NCI-H1092 (cell line): ENCODE measurements around the gene TPM3.
A peak's percentile ranks its signal among the peaks of the same experiment; 100 is the strongest.
"Not testable (repeated sequence)": the region's sequence is repeated elsewhere in the genome, so short reads cannot be mapped to it uniquely, and the experiment has no call there.

ENCODE experiments used
- DNase-seq: peaks from one replicate; lab custom pipeline; 2025; lab: John Stamatoyannopoulos, UW

TPM3 gene

DNA sequence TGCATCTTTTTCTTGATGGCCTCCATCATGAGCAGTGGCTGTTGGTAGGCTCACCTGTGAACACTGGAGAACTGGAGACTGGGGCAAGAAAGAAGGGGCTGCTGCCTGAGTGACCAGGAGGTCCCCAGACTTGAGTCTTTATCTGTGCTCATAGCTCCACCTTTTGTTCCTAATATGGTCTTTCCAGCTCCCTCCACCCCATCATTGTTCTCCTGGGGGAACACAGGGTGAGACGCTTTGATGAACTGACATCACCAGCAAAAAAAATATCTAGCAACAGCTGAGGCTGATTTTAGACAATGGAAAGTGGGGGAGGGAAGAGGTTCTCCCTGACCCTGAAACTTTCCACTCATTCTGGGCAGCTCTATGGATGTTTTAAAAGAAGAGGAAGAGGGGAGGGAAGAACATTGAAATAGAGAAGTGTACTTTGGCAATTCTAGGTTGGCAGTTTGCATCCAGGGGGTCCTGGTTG, at the start of gene TPM3:
Gene TPM3 (minus strand): TSS at position 111 of the 472 bp plus-strand sequence. CDS start 82 bp downstream, at position 29.
- no peak for DNase-seq

DNA sequence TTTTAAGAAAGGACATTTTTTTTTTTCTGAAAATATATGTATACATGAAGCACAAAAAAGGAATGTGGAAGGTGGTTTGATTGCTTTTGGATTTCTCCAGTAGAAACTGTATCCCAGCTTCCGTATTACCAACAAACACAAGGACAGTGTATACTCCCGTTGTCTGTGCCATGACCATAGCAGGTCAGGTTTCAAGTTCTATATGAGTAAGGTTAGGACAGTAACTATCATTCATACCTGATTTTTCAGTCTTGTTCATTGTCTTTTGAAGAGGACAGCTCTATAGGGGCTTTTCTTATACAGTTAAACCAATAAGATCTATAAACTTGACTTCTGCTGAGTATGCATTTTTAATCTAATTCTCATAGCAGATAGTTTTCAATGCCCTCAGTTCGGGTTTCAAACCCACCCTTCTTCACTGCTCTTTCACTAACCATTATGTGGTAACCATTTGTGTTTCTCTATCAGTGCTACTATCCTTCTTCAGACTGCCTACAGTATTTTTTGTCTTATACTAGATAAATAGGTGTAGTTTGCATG, 48.5 kb upstream of the TPM3 start:
- DNase-seq: no peak

DNA sequence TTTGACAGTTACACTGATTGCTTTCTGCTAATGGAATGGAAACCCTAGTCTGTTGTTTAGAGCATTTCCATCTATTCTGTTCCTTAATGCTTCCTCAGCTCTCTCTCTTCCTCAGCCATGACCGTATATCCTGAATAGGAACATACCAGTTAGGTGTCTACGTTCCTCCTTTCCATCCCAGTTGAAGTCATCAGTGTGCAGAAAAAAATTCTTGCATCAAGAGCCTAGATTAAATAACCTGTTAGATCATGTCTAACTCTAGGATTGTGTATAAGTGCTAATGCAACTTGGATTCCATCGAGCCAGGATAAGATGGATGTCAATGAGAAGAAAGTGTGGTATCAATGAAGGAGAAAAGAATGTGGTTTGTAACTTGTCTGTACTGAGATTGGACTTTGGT, 47.6 kb upstream of the TPM3 start:
- DNase-seq: no peak

DNA sequence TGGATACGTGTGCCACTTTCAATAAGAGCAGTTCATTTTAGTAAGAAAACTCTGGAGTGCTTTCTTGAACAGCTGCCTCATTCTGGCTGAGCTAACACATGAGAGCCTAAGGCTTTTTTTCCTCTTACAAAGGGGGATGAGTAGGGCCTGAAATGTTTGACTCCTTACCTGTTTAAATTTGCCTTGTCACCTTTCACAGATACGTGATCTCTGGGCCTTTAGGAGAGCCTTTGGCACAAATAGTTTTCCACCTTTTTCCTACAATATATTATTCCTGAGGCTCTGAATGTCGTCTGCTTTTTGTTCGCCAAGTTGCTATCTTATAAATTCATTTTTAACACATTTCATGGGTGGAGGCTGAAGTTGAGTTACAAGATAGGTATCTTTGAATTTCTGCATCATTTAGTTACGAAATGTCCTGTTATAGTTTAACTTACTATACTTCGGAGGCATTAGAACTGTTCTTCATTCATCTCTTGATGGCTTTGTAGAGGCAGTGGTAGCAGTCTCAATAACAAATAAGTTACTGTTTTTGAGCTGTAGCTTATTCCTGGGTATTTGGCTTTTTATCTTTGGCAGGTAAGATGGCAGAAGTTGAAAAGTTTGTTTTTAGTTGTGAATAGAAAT, 46.1 kb upstream of the TPM3 start:
- no peak for DNase-seq

DNA sequence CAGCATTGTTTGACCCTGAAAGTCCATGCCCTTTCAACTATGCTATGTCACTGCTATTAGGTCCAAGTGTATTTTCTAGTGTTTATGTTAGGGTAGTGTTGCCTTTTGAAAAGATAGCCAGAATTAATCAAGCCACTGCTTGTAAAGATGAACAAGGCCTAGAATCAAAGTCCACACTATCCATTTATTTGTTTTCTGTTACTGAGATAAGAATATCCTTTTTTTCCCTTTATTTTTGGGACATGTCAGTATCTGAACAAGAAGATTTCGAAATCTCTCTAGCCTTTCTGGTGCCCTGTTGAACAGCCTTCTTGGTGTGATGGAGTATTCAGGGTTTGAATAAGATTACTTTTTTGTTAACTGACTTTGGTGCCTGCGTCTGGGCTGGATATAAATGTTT, 45.5 kb upstream of the TPM3 start:
- no peak for DNase-seq

DNA sequence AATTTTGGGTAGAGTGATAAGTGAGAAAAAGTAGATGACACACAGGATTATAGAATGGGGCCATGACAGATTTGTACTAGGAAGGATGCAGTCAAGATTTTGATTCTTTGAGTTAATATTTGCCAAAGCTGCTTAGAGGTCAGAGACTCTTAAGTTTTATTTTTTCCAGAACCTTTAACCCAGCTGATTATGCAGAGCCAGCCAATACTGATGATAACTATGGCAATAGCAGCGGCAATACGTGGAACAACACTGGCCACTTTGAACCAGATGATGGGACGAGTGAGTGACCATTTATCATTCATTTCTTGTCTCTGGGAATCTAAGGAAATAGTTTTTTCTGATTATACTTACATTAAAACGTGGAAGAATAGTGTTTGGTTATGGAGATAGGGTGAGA, 45.0 kb upstream of the TPM3 start:
- DNase-seq: no peak

DNA sequence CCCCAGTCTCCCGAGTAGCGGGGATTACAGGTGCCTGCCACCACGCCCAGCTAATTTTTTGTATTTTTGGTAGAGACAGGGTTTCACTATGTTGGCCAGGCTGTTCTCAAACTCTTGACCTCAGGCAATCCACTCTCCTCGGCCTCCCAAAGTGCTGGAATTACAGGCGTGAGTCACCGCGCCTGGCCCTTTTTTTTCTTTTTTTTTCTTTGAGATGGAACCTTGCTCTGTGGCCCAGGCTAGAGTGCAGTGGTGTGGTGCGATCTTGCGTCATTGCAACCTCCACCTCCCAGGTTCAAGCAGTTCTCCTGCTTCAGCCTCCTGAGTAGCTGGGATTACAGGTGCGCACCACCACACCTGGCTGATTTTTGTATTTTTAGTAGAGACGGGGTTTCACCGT, 41.2 kb upstream of the TPM3 start:
- not testable (repeated sequence) for DNase-seq

DNA sequence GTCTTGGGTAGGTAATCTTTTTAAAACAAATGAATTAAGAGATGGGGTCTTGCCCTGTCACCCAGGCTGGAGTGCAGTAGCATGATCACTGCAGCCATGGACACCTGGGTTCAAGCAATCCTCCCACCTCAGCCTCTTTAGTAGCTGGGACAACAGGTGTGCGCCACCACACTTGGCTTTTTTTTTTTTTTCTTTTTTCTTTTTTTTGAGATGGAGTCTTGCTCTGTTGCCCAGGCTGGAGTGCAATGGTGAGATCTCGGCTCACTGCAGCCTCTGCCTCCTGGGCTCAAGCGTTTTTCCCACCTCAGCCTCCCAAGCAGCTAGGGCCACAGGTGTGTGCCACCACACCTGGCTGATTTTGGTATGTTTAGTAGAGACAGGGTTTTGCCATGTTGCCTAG, 39.2 kb upstream of the TPM3 start:
- DNase-seq: not testable (repeated sequence)

DNA sequence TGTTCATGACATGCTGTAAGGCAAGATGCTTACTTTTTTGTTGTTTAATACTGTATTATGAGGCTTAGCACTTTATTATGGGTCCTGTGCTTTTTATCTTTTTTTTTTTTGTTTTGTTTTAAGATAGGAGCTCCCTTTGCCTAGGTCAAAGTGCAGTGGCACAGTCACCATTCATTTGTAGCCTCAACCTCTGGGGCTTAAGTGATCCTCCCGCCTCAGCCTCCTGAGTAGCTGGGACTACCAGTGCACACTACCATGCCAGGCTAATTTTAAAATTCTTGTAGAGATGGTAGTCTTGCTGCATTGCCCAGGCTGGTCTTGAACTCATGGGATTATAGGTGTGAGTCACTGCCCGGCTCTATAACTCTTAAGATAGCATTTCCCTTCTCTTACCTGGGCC, 33.5 kb upstream of the TPM3 start:
- DNase-seq: no peak

DNA sequence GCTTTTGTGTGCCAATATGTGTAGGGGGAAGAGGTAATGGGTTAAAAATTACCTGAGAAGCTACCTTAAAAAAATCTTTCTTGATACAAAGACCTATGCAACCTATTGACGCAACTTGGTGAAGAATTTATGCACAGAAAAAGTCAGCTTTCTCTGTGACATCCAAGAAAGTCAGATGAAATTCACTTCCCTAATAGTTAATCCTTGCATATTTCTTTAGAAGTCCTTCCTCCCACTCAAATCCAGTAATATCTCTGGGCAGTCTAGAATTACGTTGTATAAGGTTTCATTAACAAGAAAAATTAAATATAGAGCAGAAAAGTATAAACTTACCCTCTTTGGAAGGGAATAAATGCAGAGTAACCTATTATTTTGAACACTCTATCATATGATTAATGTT, 31.7 kb upstream of the TPM3 start:
- DNase-seq: no peak

DNA sequence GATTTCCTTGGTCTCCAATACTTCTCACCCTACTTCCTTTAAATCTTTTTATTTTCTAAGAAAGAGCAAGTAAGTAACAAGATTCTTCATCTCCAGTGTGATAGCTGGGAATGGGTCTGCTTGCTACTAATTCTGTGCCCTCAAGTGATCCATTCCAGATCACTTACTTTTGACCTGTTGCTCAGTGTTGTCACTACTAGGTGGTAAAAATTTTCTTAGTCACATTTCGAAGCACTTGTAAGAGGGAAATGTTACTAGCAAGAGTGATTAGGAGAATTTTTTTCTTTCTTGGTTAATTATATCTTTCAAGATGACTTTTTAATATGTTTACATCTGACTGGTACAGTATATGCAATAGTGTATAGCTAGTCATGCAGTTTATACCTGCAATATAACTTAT, 31.0 kb upstream of the TPM3 start:
- no peak for DNase-seq

DNA sequence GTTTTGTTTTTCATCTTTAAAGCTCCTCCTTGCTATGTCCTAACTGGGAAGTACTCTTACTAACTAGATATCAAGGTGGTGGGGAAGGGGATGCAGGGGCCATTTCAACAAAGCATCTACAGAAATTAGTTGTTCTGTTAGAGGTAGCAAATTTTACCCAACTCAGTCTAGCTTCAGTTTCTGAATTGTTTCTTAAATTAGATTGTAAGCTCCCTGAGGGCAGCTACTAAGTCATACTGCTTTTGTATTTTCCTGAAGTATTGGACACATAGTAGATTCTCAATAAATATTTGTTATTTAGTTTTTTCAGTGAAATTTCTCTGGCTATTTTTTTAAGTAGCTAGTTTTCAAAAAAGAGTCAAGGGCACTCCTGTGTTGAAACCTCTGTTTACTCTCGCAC, 30.6 kb upstream of the TPM3 start:
- DNase-seq: no peak

DNA sequence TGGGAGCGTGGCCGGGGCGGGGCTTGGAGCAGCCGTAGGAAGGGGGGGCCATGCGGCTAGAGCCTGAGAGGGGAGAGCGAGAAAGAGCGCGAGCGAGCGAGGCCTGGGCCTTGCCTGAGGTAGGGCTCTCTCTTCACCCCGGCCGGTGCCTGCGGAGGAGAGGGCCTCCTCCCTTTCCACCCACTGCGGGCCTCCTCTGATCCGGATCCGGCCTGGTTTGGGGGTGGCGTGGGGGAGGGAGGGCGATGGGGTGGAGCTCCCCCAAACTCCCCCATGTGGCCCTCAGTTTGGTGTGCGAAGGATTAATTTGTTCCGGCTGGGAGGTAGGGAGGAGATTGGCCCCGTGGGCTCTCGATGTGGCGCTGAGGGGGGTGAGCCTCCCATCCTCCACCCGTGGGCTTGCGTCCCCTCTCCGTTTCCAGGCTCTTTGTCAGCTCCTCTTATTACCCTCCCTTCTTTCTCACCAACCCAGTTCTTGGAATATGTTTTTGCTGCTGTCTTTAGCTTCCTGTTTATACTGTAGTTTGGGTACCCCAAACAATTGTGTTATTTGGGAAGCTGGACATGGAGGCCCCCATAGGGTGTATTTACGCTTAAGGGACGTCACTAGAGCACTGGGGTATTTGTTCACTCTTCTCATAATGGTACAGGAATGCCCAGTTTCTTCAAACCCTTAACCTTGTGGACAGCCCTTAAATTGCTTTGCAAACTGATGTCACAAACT, 29.5 kb upstream of the TPM3 start:
- peak; percentile 45 for DNase-seq

DNA sequence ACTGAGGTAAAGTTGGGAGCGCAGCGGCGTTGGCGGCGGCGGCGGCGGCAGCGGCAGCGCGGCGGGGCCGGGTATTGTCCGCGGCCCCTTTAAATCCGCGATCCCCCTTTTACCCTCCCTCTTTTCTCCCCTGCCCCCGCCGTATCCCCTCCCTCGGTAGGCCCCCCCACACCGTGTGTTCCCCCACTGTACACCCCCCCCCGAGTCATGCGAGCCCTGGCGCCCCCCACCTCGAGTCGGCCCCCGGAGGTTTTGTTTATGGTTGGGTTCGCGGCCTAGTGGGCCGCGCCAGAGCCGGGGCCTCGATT, 29.0 kb upstream of the TPM3 start:
- no peak for DNase-seq

DNA sequence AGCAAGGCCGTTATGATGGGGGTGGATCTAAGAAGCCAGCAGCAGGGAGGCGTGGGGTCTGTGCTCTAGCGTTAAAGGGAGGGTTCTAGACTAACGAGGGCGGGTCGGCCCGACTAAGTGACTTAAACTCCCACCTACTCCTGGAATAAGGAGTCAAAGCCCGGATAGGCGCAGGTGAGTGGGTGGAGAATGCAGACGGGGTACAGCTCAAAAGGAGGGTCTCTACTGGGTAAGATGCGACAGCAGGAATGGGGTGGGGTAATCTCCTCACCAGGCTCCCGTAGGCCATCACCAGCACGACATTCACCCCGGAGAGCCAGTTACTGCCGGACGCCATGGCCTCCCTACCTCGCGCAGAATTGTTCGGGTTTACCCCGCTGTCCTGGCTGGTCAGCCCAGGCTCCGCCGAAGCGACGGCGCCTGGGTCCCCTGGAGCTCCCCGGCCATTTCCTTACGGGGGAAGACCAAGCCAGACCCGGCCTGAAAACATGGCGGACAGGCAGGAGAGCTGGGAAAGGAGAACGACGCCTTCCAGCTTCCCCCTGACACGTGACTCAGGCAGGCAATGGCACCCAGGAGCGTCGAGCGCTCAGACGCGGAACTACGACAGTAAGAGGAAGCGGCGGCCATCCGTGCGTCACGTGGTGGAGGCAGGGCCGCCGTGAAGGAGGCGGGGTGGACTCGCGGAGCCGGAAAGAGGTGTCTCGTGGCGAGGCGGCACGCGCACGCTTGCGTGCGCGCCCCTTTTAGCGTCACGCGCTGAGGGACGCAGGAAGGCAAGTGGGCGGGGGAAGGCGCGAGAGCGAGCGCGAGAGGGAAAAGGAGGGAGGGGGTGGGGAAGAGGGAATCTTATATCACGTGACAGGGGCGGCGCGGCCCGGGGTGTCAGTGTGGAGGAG, 28.4 kb upstream of the TPM3 start, which contains the start of gene UBAP2L:
Gene UBAP2L (plus strand): TSS at position 885 of the 899 bp plus-strand sequence. CDS start 4,169 bp downstream, outside the sequence.
- DNase-seq: peak; percentile 99

DNA sequence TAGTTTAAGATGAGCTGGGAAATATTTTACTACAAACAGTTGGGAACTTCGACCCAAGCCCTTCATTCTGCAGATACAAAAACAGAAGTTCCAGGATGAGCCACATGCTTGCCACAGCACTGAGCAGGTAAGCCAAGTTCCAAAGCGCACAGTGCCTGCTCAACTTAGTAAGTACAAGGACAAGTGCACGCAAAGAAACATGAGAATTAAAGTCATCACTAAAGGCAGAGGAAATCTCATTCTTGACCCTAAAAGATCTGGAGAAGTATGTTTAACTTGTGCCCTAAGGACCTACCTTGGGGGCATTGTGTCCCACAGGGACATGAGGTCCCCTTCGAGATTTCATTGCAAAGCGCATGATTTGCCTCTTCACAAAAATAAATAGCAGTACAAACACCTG, 27.6 kb upstream of the TPM3 start:
- no peak for DNase-seq

DNA sequence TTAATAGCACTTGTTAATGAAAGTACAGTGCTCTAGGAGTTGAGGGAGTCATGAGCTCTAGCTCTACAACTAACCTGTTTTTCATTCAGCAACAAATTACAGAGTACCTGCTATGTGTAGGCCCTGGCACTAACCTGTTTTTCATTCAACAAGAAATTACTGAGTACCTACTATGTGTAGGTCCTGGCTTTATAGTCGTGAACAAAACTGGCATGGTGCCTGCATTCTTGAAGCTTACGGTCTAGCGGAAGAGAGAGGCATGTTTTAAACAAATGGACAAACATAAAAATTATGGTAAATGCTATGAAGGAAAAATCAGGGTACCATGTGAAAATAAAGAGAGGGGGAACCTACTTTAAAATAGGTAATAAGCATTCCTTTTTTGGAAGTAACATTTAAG, 26.6 kb upstream of the TPM3 start:
- no peak for DNase-seq

DNA sequence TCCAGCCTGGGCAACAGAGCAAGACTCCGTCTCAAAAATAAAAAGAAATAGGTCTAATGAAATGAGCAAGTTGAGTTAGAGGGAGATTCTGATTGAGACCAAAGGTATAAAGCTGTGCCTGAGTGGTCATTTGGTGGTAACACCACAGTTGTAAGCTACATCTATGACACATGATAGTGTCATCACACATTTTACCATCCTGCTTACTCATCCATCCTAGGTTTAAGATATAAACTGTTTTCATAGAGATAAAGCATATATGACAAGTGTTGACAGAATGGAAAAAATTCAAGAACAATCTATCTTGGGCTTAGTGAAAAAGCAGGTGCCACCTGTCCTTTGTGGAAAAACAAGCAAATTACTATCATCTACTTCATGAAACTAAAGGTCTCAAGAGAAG, 21.4 kb upstream of the TPM3 start:
- no peak for DNase-seq

DNA sequence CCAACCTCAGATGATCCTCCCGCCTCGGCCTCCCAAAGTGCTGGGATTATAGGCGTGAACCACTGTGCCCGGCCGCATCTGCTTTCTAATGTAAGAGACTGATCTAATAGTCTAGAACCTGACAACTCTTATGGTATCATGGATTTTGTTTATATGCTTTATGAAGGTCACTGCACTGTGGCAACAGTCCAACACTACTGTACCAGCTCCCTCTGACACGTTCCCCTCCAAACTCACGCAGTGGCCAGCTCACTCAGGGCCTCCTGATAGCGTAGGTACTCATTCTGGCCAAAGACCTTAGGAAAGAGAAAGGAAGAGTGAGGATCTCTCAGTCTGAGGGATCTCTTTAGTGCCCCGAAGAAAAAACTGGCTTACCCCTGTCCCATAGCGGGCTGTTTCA, 20.2 kb upstream of the TPM3 start:
- no peak for DNase-seq

DNA sequence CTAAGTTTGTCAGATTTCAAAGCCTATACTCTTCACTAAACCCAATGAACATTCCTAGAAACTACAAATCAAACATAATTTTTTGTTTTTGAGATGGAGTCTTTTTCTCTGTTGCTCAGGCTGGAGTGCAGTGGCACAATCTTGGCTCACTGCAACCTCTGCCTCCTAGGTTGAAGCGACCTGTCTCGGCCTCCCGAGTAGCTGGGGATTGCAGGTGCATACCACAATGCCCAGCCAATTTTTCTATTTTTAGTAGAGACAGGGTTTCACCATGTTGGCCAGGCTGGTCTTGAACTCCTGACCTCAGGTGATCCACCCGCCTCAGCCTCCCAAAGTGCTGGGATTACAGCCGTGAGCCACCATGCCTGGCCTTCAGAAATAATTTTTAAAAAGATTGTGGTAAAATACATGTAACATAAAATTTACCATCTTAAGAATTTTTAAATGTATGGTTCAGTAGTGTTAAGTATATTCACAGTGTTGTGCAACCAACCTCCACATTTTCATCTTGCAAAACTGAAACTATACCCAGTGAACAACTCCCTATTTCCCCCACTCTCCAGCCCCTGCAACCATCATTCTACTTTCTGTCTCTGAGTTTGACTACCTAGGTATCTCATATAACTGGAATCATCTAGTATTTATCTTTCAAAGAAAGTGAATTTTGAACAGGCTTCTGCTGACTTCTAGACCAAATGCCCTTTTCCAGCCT, 16.9 kb upstream of the TPM3 start:
- no peak for DNase-seq

DNA sequence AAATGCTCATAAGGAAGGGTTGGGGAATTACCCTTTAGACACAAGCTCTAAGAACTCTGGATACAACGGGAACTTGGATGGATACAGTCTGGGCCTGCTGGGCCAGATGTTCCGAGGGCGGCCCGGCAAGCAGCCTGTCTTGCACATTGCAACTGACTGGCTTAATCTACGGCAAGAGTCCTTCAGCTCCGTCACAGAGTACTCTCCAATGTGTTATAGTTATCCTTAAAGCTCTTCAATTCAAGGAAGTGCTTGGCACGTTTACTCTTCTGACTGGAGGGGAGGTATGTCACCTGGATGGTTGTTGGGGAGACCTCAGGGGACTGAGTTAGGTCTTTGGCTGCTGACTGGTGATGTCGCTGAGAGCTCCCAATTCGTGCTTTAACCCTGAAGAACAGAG, 15.4 kb upstream of the TPM3 start:
- no peak for DNase-seq

DNA sequence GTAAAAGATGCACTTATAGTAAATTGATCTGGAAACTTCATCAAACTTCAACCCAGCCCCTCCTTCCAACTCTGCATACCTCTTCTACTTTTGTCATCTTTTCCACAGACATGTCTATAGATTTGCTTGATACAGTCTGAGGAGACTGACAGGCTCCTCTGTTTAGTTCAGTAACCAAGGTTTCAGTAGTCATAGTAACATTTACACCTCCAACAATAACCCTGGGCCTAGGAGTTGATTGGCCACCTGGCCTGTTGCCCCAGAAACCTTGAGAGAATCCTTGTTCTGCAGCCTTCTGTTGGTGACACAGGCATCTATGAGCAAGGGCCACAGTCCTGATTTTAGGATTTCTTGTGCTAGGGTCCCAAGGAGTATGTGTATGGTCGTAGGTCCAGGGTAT, 14.3 kb upstream of the TPM3 start, which contains the start of gene CFAP141:
Gene CFAP141 (minus strand): TSS at position 138 of the 400 bp plus-strand sequence. CDS start 26 bp downstream, at position 112.
- no peak for DNase-seq
